HepG2 (cell line): Measurements from ENCODE around the gene C1orf74.

Experiments used
- ATRX ChIP-seq: sonication (generic); formaldehyde crosslinking; IDR thresholded peaks from 2 replicates; pipeline ENCODE4 v1.4.0; 2020; ENCODE audit warnings: missing genetic modification reagents, borderline replicate concordance
- CCDC6 ChIP-seq: sonication (generic); formaldehyde crosslinking; IDR thresholded peaks from 2 replicates; pipeline ENCODE4 v1.8.1; 2022; ENCODE audit warnings: mild to moderate bottlenecking, missing genetic modification reagents, moderate library complexity
- CREB1 ChIP-seq, 2 experiments: fragments of 450-650 bp in 1 of 2; IDR thresholded peaks; 2 replicates each; pipeline ENCODE4 v1.6.1; 2016 to 2017; ENCODE audit warnings: control low read depth in 1 of 2, mild to moderate bottlenecking in 1 of 2, missing compliant biosample characterization in 1 of 2, missing genetic modification characterization in 1 of 2
- KDM3A ChIP-seq: IDR thresholded peaks from 2 replicates; pipeline ENCODE4 v1.6.1; 2018; ENCODE audit warnings: low read depth, missing compliant biosample characterization
- NCOR1 ChIP-seq: fragments of 200-600 bp; sonication (generic); IDR thresholded peaks from 2 replicates; pipeline ENCODE4 v1.7.0; 2017; ENCODE audit warnings: antibody characterized with exemption, low read length, borderline replicate concordance
- NFIC ChIP-seq: IDR thresholded peaks from 2 replicates; pipeline ENCODE4 v1.6.1; 2012; ENCODE audit warnings: mild to moderate bottlenecking, low read length, inconsistent platforms
- NR0B2 ChIP-seq: sonication (generic); formaldehyde crosslinking; IDR thresholded peaks from 2 replicates; pipeline ENCODE4 v1.4.0; 2020; ENCODE audit warnings: mild to moderate bottlenecking, missing genetic modification reagents
- NRL ChIP-seq: sonication (generic); formaldehyde crosslinking; IDR thresholded peaks from 2 replicates; pipeline ENCODE4 v1.5.0; 2020; ENCODE audit warnings: missing genetic modification reagents, mild to moderate bottlenecking, moderate library complexity, borderline replicate concordance
- PHF21A ChIP-seq: sonication (generic); formaldehyde crosslinking; IDR thresholded peaks from 2 replicates; pipeline ENCODE4 v1.5.0; 2020; ENCODE audit warnings: mild to moderate bottlenecking, missing genetic modification reagents
- REST ChIP-seq, 2 experiments: IDR thresholded peaks; 2 replicates each; pipeline ENCODE4 v1.6.1; 2011 to 2012; ENCODE audit warnings: low read length in 2 of 2, borderline replicate concordance in 1 of 2, low read depth in 1 of 2, mild to moderate bottlenecking in 1 of 2, moderate library complexity in 1 of 2
- SMARCC2 ChIP-seq: fragments of 450-650 bp; IDR thresholded peaks from 2 replicates; pipeline ENCODE4 v1.6.1; 2017; ENCODE audit warnings: antibody characterized with exemption, mild to moderate bottlenecking
- TEAD2 ChIP-seq: sonication (generic); formaldehyde crosslinking; IDR thresholded peaks from 2 replicates; pipeline ENCODE4 v1.9.0; 2021; ENCODE audit warnings: missing genetic modification reagents
- ZNF160 ChIP-seq: sonication (generic); formaldehyde crosslinking; IDR thresholded peaks from 2 replicates; pipeline ENCODE4 v1.8.0; 2022; ENCODE audit warnings: mild to moderate bottlenecking, inconsistent platforms, missing genetic modification reagents

GRCh38 chr1:209747580-209748262 is 36.6 kb downstream of the C1orf74 start:
- TF ChIP-seq ZNF160 (no peak), CCDC6 (CRISPR knock-in tag) (no peak), CREB1 (IDR thresholded peaks at IDR 0.05) (peak; percentile 57), CREB1 (CRISPR knock-in tag; IDR thresholded peaks at IDR 0.05) (peak; percentile 40; the same call in 1 of the 2 replicates), SMARCC2 (no peak), REST (IDR thresholded peaks at IDR 0.05; ENCODE audit: borderline replicate concordance in 1 of 2, low read depth in 1 of 2, low read length in 2 of 2) (no peak), ATRX (CRISPR knock-in tag) (no peak), NCOR1 (no peak), PHF21A (0 out of 2 replicates have a peak, but pooled peaks have one; percentile 40), TEAD2 (no peak), NRL (CRISPR knock-in tag) (no peak; the same call in 1 of the 2 replicates), NFIC (no peak), KDM3A (CRISPR knock-in tag) (0 out of 2 replicates have a peak, but pooled peaks have one; percentile 22), NR0B2 (CRISPR knock-in tag) (no peak)
